Hepatocyte (in vitro differentiated cells): ENCODE results near the gene LIN28B. TPM values are rescaled to one million over a fixed set of nuclear protein-coding genes. Genes with fewer than 3 reads are reported as not detected.

ENCODE experiments used
- DNase-seq: peaks from one replicate; pipeline ENCODE4 v3.0.0-alpha.2; 2016; ENCODE audit warnings: low spot score
- H2AFZ ChIP-seq: fragments of 200-600 bp; sonication (generic); 2 replicates; pipeline ENCODE4 v1.6.0; 2016; ENCODE audit warnings: antibody characterized with exemption, mild to moderate bottlenecking
- H3K27ac ChIP-seq: fragments of 200-600 bp; sonication (generic); 2 replicates; pipeline ENCODE4 v1.5.1; 2016; ENCODE audit warnings: mild to moderate bottlenecking
- H3K27me3 ChIP-seq: fragments of 200-600 bp; sonication (generic); 2 replicates; pipeline ENCODE4 v1.6.1; 2016
- H3K36me3 ChIP-seq: fragments of 200-600 bp; sonication (generic); replicated peaks from 2 replicates; pipeline ENCODE4 v1.5.1; 2016; ENCODE audit warnings: low read depth; ENCODE audit not compliant: insufficient read depth
- H3K4me1 ChIP-seq: fragments of 200-600 bp; sonication (generic); 2 replicates; pipeline ENCODE4 v1.5.1; 2016; ENCODE audit warnings: mild to moderate bottlenecking, moderate library complexity; ENCODE audit not compliant: insufficient read depth
- H3K4me2 ChIP-seq: fragments of 200-600 bp; sonication (generic); 2 replicates; pipeline ENCODE4 v1.6.0; 2016
- H3K4me3 ChIP-seq: fragments of 200-600 bp; sonication (generic); 2 replicates; pipeline ENCODE4 v1.5.1; 2016; ENCODE audit warnings: mild to moderate bottlenecking
- H3K79me2 ChIP-seq: fragments of 200-600 bp; sonication (generic); 2 replicates; pipeline ENCODE4 v1.6.0; 2017; ENCODE audit warnings: mild to moderate bottlenecking
- H3K9me2 ChIP-seq: fragments of 200-600 bp; sonication (generic); replicated peaks from 2 replicates; pipeline ENCODE4 v1.6.0; 2017; ENCODE audit warnings: mild to moderate bottlenecking; ENCODE audit not compliant: insufficient read depth
- H3K9me3 ChIP-seq: fragments of 200-600 bp; sonication (generic); 2 replicates; pipeline ENCODE4 v1.5.1; 2016; ENCODE audit warnings: low read depth, mild to moderate bottlenecking
- H4K20me1 ChIP-seq: fragments of 200-600 bp; sonication (generic); 2 replicates; pipeline ENCODE4 v1.6.0; 2016; ENCODE audit warnings: mild to moderate bottlenecking; ENCODE audit not compliant: insufficient read depth, poor library complexity, severe bottlenecking
- EZH2 ChIP-seq: fragments of 200-600 bp; sonication (generic); IDR thresholded peaks from 2 replicates; pipeline ENCODE4 v1.6.1; 2016; ENCODE audit warnings: antibody characterized with exemption, mild to moderate bottlenecking, borderline replicate concordance
- EZH2phosphoT487 ChIP-seq: fragments of 200-600 bp; sonication (generic); IDR thresholded peaks from one replicate; pipeline ENCODE4 v1.6.1; 2018; ENCODE audit warnings: antibody characterized with exemption, mild to moderate bottlenecking, low read depth, moderate library complexity; ENCODE audit not compliant: unreplicated experiment, severe bottlenecking
- whole genome bisulfite sequencing: methylation state at CpG from one replicate; pipeline ENCODE4 v1.1.6; 2016; ENCODE audit warnings: low lambda C conversion rate; ENCODE audit errors: missing lambda C conversion rate; 5-methylcytosine and 5-hydroxymethylcytosine counted together
- polyA plus RNA-seq: library from polyadenylated mRNA; unstranded; fragments of >200 nt; fragmentation: Nextera tagmentation; extraction: Ambion mirVana; gene quantifications from 2 replicates; pipeline ENCODE4 v1.2.1, GENCODE V29; 2016
- total RNA-seq: library from RNA; depleted of rRNA; stranded (reverse); fragments of >200 nt; gene quantifications from 2 replicates; pipeline ENCODE4 v1.2.3, GENCODE V29; 2014
- TF ChIP-seq, protein P1 (sequence below): fragments of 200-600 bp; sonication (generic); IDR thresholded peaks from 2 replicates; pipeline ENCODE4 v1.5.1; 2016; ENCODE audit warnings: antibody characterized with exemption, mild to moderate bottlenecking; ENCODE audit not compliant: poor library complexity

Gene LIN28B
- total and polyA plus RNA-seq, 2 experiments from 2014 or later, result 1.8 to 8.9 TPM

DNA sequence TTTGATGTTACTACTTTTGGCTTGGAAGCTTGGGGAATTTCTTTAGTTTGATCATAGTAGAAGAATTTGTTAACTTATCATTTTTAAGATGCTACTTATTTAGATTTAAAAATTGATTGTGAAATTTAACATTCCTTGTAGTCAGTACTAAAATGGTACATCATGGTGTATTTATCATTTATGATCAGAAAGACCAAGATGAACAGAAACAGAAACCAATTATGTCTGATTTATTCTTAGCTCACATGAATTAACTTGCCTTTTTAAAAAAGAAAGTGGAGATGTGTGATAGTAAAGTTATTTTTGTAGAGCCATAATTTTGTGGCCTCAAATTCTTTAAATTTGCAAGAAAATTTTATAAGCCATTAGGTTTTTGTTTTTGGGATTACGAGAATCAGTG, 77.6 kb downstream of the LIN28B start:
- TF ChIP-seq EZH2phosphoT487, result no peak
- DNase-seq, result no peak
- Histone ChIP-seq H3K4me3 (no peak overlapping the region), H4K20me1 (no peaks in the 10 kb centered on the region), H3K27ac (no peak overlapping the region), H3K79me2 (no peaks in the 10 kb centered on the region), H3K9me3 (no peaks in the 10 kb centered on the region), H3K9me2 (no peaks in the 10 kb centered on the region), H3K27me3 (no peaks in the 10 kb centered on the region), H2AFZ (no peak overlapping the region), H3K4me2 (no peak overlapping the region), H3K36me3 (no peaks in the 10 kb centered on the region), H3K4me1 (no peaks in the 10 kb centered on the region)
- 100% methylated on average over 1 of the region's 1 CpG for WGBS

GRCh38 chr6:105035299-105035698, 78.4 kb downstream of the LIN28B start:
- TF ChIP-seq EZH2phosphoT487, result no peak
- TF ChIP-seq EZH2, result no peak
- TF ChIP-seq, protein P1, sequence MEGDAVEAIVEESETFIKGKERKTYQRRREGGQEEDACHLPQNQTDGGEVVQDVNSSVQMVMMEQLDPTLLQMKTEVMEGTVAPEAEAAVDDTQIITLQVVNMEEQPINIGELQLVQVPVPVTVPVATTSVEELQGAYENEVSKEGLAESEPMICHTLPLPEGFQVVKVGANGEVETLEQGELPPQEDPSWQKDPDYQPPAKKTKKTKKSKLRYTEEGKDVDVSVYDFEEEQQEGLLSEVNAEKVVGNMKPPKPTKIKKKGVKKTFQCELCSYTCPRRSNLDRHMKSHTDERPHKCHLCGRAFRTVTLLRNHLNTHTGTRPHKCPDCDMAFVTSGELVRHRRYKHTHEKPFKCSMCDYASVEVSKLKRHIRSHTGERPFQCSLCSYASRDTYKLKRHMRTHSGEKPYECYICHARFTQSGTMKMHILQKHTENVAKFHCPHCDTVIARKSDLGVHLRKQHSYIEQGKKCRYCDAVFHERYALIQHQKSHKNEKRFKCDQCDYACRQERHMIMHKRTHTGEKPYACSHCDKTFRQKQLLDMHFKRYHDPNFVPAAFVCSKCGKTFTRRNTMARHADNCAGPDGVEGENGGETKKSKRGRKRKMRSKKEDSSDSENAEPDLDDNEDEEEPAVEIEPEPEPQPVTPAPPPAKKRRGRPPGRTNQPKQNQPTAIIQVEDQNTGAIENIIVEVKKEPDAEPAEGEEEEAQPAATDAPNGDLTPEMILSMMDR, result no peak
- H3K9me3 ChIP-seq, result no peaks in the 10 kb centered on the region
- H3K27ac ChIP-seq, result no peak overlapping the region
- no peak overlapping the region for H2AFZ ChIP-seq
- H3K4me2 ChIP-seq, result no peak overlapping the region
- H4K20me1 ChIP-seq, result no peaks in the 10 kb centered on the region
- H3K4me1 ChIP-seq, result no peaks in the 10 kb centered on the region
- no peaks in the 10 kb centered on the region for H3K36me3 ChIP-seq
- H3K9me2 ChIP-seq, result no peaks in the 10 kb centered on the region
- no peaks in the 10 kb centered on the region for H3K27me3 ChIP-seq
- no peaks in the 10 kb centered on the region for H3K79me2 ChIP-seq
- no peak overlapping the region for H3K4me3 ChIP-seq
- no peak for DNase-seq

DNA sequence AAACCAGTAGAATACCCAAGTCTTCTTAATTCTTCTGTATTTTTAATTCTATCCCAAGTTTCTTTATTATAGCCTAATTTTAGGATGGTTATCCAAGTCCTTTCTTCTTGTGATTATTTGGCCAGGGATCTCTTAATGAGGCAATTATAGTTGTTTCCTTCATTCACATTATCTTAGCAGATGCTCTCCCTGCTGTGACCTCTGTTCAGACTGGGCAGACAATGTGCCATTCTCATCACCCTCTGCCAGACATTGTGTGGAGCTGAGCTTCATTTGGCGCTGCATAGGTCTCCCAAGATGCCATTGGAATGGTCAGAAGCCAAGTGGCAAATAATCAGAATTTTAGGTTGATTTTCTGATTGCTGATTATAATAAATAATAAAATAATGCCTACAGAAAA, 79.4 kb downstream of the LIN28B start:
- WGBS, result 96% methylated on average over 1 of the region's 1 CpG

GRCh38 chr6:105038259-105038658, 81.4 kb downstream of the LIN28B start:
- TF ChIP-seq EZH2, result no peak
- no peak for TF ChIP-seq EZH2phosphoT487
- TF ChIP-seq, protein P1, result no peak
- Histone ChIP-seq H3K27me3 (no peaks in the 10 kb centered on the region), H4K20me1 (no peaks in the 10 kb centered on the region), H3K36me3 (no peaks in the 10 kb centered on the region), H3K4me1 (no peaks in the 10 kb centered on the region), H2AFZ (no peak overlapping the region), H3K4me2 (no peak overlapping the region), H3K4me3 (no peak overlapping the region), H3K27ac (no peak overlapping the region), H3K9me2 (no peaks in the 10 kb centered on the region), H3K9me3 (no peaks in the 10 kb centered on the region), H3K79me2 (no peaks in the 10 kb centered on the region)
- WGBS, result 69% methylated on average over 2 of the region's 2 CpGs
- DNase-seq, result no peak

More for the DNA sequence above, 79.4 kb downstream of the LIN28B start:
- no peak overlapping the region for H2AFZ ChIP-seq
- no peaks in the 10 kb centered on the region for H3K9me3 ChIP-seq
- DNase-seq, result no peak
- H3K79me2 ChIP-seq, result no peaks in the 10 kb centered on the region
- no peak overlapping the region for H3K4me3 ChIP-seq
- H3K4me1 ChIP-seq, result no peaks in the 10 kb centered on the region
- TF ChIP-seq, protein P1, result no peak
- TF ChIP-seq EZH2phosphoT487 (no peak), EZH2 (no peak)
- no peaks in the 10 kb centered on the region for H4K20me1 ChIP-seq
- H3K36me3 ChIP-seq, result no peaks in the 10 kb centered on the region
- H3K27me3 ChIP-seq, result no peaks in the 10 kb centered on the region
- no peak overlapping the region for H3K4me2 ChIP-seq
- no peak overlapping the region for H3K27ac ChIP-seq
- H3K9me2 ChIP-seq, result no peaks in the 10 kb centered on the region
